Activated T-helper 9 cell treated with anti-CD3 and anti-CD28 coated beads, Interleukin-2, amount 50 U/mL, for 16 hours (primary cell): ENCODE data around the gene JAK3.
"Not testable (repeated sequence)": the region's sequence is repeated elsewhere in the genome, so short reads cannot be mapped to it uniquely, and the experiment has no call there.

Experiments
- DNase-seq: peaks from one replicate; pipeline ENCODE4 v3.0.0-alpha.2; 2020; ENCODE audit warnings: low read depth

JAK3 gene

DNA sequence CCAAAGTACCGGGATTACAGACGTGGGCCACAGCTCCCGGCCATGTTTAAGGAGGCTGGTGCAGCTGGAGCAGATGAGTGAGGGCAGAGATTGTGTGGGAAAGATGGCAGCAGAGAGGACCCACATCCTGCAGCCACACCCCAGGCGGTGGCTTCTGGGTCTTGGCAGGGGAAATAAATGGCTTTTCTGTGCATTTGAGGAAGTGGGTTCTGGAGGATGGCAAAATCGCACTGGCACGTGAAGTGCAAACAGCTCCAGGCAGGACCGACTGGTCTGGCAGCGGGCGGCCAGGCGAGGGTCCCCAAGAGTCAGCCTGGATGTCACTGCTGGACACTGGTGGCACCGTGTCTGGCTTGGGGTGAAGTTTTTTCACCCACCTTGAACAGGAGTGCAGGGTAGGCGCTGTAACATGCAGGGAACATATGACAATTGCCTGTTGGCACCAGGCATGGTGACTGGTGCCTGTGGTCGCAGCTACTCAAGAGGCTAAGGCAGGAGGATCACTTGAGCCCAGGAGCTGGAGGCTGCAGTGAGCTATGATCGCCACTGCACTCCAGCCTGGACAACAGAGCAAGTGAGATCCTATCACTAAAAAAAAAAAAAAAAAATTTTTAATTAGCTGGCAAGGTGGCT, 44.4 kb downstream of the JAK3 start:
- DNase-seq: no peak

DNA sequence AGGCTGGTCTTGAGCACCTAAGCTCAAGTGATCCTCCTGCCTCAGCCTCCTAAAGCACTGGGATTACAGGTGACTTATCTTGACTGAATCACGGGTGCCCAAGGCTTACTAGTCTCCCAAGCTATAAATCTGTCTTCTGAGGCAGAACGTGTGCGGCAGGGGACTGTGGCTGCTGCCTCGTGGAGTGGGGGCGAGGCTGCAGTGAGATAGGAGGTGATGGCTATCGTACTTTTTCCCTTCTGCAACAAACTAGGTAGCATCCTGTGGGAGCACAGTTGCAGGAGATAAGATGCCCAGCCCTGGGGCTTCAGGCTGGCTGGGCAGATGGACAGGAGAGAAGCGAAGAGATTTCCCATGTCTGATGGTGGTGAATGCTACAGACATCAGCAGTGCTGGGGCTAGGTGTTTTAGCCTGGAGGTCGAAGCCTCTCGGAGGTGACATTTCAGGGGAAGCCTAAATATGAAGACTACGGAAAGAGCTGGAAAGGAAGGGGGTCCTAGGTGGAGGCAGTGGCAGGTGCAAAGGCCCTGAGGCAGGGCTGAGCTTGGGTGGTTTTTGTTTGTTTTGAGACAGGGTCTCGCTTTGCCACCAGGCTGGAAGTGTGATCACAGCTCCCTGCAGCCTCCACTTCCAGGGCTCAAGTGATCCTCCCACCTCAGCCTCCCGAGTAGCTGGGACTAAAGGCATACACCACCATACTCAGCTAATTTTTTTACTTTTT, 45.5 kb downstream of the JAK3 start:
- DNase-seq: no peak

DNA sequence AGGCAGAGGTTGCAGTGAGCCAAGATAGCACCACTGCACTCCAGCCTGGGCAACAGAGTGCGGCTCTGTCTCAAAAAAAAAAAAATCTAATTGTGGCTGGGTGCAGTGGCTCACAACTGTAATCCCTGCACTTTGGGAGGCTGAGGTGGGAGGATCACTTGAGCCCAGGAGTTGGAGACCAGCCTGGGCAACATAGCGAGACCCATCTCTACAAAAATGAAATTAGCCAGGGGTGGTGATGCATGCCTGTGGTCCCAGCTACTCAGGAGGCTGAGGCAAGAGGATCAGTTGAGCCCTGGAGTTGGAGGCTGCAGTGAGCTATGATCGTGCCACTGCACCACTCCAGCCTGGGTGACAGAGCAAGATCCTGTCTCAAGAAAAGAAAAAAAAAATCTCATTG, 49.2 kb downstream of the JAK3 start:
- not testable (repeated sequence) for DNase-seq

DNA sequence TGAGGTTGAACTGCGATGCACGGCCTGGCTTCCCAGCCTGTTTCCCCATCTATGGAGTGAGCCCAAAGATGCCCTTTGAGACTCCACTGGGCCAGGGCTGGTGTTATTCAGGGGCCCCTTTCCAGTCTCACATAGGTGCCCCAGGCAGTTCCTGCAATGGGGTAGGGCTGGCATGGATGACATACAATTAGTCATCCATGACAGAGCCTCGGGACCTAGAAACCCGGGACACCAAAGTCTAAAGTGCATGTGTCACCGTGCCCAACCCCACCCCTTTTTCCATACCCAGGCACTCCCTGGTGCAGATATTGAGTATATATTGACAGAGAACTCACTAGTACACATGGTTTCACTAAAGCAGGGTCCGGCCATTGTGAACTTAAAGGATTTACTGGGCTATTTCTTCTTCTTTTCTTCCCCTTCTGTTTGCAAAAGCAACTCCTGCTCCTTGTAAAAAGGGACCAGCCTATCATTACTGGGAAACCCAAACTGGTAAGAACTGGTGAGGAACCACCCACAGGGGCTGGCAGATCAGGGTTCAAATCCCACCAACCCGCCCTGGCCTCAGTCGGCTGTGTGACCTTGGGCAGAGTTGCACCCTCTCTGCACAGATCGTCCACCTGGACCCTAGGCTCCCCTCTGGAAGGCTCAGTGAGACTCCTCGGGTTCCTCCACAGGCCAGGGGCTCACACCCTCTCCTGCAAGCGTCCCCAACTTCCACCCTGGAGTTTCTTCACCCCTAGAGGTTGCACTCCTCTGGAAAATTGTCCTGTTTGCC, 50.2 kb downstream of the JAK3 start:
- peak; percentile 27 for DNase-seq

DNA sequence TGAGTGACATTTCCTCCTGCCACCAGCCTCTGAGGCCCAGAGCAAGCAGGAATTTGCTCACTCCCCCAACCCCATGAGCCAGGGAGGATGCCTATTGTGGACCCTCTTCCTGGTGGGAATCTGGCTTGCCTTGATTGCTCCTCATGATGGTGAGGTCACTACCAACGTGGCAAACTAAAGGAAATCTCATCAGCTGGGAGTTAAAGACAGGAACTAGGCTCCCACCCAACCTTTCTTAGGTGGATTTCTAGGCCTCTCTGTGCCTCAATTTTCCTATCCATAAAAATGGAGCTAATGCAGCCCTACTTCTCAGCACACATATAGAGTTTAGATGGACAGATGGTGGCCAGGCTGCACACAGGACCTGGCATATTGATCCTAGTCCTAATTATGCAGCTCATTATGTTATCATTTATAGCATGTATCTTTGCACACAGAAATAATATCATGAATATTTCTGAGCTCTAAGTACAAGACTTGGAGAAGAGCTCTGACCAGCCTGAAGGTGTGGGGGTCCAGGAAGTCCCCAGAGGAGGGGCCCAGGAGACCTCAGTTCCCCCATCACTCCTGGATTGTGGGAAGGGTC, 50.9 kb downstream of the JAK3 start:
- no peak for DNase-seq

DNA sequence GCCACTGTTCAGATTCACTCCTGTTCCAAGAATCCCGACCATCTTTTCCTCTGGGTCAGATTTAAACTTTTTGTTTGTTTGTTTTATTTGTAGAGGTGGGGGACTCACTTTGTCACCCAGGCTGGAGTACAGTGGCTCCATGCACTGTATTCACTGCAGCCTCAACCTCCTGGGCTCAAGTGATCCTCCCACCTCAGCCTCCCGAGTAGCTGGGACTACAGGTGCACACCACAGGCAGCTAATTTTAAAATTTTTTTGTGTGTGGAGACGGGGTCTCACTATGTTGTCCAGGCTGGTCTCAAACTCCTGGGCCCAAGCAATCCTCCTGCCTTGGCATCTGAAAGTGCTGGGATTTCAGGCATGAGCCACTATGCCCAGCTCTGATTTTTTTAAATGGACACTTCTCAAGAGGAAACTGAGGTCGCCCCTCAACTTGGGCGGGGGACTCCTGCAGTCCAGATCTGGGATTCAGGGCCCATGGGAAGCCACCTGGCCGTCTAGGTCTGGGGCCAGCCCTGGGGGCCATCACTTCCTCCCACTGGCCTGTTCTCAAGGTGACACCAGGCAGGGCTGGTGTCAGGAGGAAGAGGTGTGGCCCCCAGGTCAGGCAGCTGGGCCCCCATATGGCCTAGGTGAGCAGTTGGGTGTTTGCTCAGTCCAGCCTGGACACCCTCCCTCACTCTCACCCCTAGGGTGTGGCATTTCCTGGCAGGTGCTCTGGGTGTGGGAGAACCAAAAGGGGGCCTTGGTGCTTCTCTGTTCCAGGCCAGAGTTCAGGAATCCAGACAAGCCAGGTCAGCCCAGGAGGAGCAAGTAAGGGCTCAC, 51.6 kb downstream of the JAK3 start:
- DNase-seq: no peak

DNA sequence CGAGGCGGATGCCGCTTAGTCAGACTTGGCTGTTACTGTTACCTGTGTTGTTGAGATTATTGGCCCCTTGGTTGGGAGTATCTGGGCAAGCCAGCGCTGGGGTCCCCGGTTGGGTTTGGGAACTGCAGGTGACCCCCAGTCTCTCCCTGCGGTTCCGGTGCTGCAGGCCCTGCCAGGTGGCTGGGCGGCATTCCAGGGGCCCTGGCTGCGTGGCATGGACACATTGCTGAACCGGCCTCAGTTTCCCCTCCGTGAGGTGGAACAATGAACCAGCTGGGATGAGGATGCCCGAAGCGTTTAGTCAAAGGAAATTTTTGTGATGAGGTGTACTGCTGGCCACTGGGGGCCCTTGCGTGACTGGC, 52.3 kb downstream of the JAK3 start:
- DNase-seq: no peak

DNA sequence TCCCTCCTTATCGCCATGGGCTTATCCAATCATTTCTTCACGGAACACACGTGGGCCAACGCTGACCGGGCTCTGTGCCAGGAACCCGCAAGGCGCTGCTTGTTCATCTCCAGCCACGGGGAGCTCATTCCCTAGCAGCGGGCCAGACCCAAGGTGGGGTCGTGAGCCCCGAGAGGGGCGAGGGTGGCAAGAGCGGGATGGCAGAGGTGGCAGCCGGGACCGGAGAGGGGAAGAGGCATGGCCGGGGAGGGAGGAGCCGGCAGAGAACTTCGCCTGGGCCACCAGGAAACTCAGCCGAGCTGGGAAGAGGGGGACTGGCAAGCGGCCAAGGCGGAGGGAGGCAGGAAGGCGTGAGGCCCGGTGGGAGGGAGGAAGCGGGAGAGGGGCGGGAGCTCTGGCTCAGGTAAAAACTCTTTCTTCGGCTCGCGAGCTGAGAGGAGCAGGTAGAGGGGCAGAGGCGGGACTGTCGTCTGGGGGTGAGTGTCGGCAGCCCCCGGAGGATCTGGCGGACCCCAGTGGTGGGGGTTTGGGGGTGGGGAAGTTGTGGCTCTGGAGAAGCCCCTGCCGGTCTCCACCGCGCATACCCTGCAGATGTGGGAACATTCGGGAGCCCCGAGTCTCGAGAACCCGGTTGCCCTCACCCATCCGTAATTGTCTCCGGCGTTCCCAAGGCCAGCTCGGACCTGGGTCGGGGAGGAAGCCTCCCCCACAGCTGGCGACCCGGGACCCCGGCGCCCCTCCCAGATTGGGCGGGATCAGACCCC, 52.9 kb downstream of the JAK3 start, which contains the start of gene B3GNT3:
B3GNT3 (plus strand) TSS at position 408 of the 764 bp plus-strand sequence. CDS start 12,670 bp downstream, outside the sequence.
- DNase-seq: no peak

DNA sequence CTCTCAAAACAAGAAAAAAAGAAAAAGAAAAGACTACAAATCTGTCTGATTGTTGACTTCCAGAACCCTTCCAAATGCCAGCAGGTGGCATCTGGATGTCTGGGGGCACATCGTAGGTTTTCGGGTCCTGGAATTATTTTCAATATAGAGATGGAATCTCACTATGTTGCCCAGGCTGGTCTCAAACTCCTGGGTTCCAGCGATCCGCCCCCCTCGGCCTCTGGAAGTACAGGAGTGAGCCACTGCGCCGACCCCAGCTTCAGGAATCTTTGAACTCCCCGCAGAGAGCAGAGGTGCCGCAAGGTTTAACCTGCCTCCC, 53.4 kb downstream of the JAK3 start:
- DNase-seq: no peak

DNA sequence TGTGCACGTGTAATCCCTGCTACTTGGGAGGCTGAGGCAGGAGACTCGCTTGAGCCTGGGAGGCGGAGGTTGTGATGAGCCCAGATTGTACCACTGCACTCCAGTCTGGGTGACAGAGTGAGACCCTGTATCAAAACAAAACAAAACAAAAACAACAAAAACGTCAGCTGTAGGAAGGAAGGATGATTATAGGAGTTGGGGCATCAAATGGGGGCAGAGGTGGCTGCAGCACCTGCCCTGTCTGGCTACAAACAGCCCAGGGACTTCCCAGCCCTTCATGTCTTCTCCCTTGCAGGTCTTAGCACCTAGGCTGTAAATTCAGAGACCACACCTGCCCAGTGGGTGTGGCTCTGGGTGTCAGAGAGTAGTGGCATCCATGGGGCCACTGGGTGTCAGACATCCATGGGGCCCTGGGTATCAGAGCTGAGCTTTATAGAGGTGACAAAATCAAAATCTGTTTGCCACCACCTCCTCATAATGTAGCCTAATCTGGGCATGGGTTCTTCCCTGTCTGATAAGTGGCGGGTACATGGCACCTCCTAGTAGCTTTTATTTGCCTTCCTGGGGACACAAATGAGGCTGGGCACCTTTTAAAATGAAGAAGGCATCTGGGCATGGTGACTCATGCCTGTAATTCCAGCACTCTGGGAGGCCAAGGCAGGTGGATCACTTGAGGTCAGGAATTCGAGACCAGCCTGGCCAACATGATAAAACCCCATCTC, 57.6 kb downstream of the JAK3 start:
- no peak for DNase-seq

DNA sequence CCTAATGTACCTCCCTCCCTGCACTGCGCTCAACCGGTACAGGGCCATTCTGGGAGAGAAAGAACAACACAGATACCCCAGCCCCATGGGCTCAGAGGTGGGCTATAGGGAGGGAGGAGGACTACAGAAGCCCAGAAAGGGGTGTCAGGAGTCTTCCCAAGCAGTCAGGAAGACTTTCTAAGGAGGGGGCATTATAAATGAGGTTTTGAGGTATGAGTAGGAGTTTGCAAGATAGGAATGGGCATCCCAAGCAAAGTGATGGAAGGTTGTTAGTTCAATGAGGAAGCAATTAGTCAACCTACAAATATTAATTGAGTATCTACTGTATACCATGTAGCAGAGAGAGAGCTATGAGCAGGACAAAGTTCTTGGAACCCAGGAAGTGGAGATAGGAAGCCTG, 59.1 kb downstream of the JAK3 start:
- DNase-seq: no peak

DNA sequence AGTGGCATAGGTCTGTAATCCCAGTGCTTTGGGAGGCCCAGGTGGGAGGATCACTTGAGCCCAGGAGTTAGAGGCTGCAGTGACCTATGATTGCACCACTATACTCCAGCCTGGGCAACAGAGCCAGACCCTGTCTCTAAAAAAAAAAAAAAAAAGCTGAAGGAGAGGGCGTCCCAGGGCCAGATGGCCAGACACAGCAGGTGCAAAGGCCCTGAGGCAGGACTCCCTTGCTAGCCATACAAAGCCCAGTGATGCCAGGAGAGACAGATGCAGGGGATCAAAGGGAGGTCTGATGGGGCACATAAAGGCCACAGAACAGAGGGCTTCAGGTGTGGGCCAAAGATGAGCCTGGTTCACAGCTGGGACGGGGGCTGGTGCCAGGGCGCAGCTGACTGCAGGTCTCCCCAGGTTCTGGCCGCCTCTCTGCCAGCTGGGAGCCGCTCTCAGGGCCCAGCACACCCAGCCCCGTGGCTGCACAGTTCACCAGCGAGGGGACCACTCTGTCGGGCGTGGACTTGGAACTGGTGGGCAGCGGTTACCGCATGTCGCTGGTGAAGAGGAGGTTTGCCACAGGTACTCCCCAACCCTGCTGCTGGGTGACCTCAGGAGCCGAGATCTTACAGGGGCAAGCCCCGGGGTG, 60.4 kb downstream of the JAK3 start:
- no peak for DNase-seq

DNA sequence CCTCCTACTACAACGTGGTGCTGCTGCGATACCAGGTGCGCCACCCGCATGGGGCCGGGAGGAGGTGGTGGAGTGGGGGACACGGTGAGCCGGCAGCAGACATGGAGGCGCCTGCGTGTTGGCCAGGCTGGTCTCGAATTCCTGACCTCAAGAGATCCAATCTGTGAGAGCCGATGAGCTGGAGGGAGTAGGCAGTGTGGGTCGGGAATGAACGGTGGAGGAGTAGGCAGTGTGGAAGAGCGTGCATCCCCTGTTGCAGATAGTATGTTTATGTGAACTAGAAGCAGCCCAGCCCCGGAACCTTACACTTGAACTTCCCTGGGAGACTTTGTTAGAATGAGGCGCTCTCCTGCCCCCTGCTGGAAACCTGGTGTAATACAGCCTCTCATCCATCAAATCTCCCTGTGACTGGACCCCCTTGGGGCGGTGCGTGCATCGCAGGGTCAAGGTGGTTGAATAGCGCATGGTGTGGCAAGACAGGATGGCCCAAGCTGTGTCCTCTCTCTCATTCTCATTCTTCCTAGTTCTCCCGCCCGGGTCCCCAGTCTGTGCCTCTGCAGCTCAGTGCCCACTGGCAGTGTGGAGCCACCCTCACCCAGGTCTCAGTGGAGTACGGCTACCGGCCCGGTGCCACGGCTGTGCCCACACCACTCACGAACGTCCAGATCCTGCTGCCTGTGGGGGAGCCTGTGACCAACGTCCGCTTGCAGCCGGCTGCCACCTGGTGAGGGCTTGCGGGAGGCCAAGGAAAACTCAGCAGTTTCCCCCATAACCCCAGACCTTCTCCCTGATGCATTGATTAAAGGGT, 63.4 kb downstream of the JAK3 start:
- peak; percentile 51 for DNase-seq

DNA sequence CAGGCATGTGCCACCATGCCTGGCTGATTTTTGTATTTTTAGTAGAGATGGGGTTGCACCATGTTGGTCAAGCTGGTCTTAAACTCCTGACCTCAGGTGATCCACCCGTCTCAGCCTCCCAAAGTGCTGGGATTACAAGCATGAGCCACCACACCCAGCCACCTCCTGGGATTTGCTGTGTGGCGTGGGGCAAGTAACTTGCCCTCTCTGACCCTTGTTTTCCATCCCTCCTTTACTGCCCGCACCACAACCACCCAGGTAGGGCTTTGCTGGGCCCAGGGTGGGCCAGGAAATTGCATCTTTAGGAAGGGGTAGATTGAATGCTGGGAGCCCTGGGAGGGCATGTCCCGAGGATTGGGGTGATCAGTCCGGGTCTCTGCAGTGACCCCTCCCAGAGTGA, 64.1 kb downstream of the JAK3 start:
- DNase-seq: not testable (repeated sequence)

DNA sequence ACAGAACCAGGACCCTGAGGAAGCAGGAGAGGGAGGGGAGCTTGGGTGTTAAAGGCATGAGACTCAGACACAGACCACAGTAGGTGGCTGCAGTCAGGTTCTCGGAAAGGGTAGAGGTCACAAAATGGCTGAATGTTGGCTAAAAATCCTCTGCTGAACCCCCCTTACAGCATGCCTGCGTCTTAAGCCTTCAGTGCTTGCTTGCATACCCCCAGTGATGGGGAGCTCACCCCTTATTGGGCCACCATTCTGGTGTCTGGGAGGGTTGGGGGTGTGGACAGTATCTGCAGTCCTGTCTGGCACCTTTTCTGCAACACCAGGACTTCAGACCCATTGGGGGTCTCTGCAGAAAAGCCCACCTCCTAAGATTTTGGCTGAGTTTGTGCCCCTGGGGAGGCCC, 67.0 kb downstream of the JAK3 start:
- no peak for DNase-seq

DNA sequence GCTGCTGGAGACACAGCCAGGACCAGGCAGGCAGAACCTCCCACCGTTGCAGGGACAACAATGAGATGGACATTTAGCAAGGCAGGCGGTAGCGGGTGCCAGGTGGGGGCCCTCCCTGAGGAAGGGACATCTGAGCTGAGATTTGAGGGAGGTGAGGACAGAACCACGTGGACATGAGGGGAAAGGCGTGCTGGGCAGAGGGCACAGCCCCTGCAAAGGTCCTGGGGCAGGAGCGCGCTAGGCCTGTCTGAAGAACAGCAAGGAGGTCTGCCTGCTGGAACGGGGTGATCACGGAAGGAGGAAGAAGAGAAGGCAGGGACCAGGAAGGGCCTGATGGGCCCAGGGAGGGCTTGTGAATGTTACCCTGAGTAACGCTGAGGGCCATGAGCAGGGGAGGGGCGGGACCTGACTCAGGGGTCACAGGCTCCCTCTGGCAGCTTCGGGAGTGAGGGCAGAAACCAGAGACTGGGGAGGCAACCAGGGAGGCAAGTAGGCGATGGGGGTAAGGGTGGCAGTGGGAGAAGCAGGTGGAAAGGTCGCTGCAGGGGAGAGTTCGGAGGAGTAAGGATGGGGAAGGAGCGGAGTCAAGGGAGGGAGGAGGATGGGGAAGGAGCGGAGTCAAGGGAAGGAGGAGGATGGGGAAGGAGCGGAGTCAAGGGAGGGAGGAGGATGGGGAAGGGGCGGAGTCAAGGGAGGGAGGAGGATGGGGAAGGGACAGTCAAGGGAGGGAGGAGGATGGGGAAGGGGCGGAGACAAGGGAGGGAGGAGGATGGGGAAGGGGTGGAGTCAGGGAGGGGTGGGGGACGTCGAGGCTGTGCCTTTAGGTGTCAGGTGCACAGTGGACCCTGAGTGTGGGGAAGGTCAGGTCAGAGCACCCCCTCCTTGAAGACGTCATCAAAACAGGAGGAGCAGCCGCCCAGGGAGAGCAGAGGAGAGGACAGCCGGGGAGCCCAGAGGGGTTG, 68.5 kb downstream of the JAK3 start:
- no peak for DNase-seq

DNA sequence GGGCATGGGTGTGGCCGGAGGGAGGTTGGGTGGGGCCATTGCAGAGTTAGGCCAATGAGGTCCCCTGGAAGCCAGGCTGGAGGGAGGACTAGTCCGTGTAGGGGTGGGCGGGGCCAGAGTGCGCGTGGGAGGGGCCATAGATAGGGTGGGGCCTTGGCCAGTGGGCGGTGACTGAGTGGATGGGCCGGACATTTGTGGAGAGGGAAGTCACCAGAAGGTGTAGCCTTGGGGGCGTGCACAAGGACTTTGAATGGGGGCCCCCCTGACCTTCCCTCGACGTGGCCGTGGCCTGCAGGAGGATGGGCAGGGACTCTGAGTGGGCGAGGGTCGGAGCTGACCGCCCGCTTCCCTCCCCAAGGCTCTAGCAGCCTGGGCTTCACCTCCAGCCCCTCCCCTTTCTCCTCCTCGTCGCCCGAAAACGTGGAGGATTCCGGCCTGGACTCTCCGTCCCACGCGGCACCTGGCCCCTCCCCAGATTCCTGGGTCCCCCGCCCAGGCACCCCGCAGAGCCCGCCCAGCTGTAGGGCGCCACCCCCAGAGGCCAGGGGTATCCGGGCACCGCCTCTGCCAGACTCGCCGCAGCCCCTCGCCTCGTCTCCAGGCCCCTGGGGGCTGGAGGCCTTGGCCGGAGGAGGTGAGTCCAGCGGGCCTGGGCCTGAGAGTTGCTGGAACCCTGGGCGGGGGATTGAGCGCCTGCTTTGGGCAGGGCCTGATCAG, 69.4 kb downstream of the JAK3 start:
- DNase-seq: no peak
